ENCODE measurements around the gene BRD4.
A peak's percentile ranks its signal among the peaks of the same experiment; 100 is the strongest.

DNA sequence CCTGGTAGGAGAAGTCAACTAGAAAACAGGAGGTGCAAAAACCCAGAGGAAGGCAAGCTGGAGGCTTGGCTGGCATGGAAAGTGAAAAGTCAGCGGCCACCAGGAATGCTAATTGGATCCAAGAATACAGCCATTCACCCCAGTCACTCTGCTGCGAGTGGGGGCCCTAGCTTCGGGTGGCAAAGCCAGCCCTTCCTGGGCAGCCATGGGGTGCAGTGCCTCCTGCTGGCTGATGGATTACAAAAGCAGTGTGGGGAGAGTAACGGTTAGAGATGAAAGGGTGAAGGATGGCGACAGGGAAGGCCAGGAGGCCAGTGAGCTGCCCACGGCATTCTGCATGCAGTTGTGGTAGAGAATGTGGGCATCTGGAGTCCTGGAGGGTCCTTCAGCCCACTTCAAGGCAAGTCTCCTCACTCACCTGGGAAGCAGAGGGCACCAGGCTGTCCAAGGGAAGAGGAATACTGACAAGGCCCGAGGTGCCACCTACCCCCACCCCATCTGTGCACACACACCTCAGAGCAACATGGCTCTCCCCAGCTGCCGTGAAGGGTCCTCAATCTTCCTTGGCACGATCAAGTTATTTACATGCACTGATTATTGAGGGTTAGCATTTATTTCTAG, 79.8 kb downstream of the BRD4 start:
- TF ChIP-seq OVOL3 (tag by site-specific recombination; IDR thresholded peaks at IDR 0.05): no peak
- TF ChIP-seq ZNF629 (tag by site-specific recombination; IDR thresholded peaks at IDR 0.05): no peak
- TF ChIP-seq, protein P1, sequence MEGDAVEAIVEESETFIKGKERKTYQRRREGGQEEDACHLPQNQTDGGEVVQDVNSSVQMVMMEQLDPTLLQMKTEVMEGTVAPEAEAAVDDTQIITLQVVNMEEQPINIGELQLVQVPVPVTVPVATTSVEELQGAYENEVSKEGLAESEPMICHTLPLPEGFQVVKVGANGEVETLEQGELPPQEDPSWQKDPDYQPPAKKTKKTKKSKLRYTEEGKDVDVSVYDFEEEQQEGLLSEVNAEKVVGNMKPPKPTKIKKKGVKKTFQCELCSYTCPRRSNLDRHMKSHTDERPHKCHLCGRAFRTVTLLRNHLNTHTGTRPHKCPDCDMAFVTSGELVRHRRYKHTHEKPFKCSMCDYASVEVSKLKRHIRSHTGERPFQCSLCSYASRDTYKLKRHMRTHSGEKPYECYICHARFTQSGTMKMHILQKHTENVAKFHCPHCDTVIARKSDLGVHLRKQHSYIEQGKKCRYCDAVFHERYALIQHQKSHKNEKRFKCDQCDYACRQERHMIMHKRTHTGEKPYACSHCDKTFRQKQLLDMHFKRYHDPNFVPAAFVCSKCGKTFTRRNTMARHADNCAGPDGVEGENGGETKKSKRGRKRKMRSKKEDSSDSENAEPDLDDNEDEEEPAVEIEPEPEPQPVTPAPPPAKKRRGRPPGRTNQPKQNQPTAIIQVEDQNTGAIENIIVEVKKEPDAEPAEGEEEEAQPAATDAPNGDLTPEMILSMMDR (tag by site-specific recombination; IDR thresholded peaks at IDR 0.05): peak; percentile 31; the same call in 1 of the 2 replicates
- TF ChIP-seq ZEB2 (tag by site-specific recombination; IDR thresholded peaks at IDR 0.05): no peak
- peak; percentile 87 for TF ChIP-seq ZIC2 (tag by site-specific recombination; IDR thresholded peaks at IDR 0.05)
- TF ChIP-seq, protein P2, sequence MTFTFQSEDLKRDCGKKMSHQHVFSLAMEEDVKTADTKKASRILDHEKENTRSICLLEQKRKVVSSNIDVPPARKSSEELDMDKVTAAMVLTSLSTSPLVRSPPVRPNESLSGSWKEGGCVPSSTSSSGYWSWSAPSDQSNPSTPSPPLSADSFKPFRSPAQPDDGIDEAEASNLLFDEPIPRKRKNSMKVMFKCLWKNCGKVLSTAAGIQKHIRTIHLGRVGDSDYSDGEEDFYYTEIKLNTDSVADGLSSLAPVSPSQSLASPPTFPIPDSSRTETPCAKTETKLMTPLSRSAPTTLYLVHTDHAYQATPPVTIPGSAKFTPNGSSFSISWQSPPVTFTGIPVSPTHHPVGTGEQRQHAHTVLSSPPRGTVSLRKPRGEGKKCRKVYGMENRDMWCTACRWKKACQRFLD (tag by site-specific recombination; IDR thresholded peaks at IDR 0.05): no peak
- no peak for TF ChIP-seq ZNF585B (tag by site-specific recombination; IDR thresholded peaks at IDR 0.05)
- no peak for TF ChIP-seq ZNF274 (IDR thresholded peaks at IDR 0.05; ENCODE audit: low read length)
- no peak for TF ChIP-seq ZNF274 (tag by site-specific recombination; IDR thresholded peaks at IDR 0.05; ENCODE audit: borderline replicate concordance)

Data from HEK293 (cell line).